AG04450 (cell line): ENCODE measurements around the gene SPATA31D3. TPM values are rescaled to one million over a fixed set of nuclear protein-coding genes. Genes with fewer than 3 reads are reported as not detected.

Experiments
- CTCF ChIA-PET: fragments of 300-600, 350-600 bp; formaldehyde crosslinking; extraction: SDS; loops from one replicate; lab custom pipeline; 2022; ENCODE audit warnings: antibody characterized with exemption, inconsistent platforms; lab: Charles Lee
- POLR2A ChIA-PET: fragments of 350-600 bp; formaldehyde crosslinking; extraction: SDS; loops from one replicate; lab custom pipeline; 2021; ENCODE audit warnings: antibody characterized with exemption, inconsistent platforms; lab: Yijun Ruan, JAX
- DNase-seq: peaks from one replicate; pipeline ENCODE4 v3.0.0-alpha.2; 2011; ENCODE audit warnings: low read depth, low spot score
- H3K27ac ChIP-seq: one replicate; pipeline ENCODE4 v1.5.1; 2012; ENCODE audit warnings: low read depth, low read length, control low read depth
- H3K27me3 ChIP-seq: one replicate; pipeline ENCODE4 v1.6.0; 2012; ENCODE audit warnings: low read length; ENCODE audit not compliant: control insufficient read depth, insufficient read depth
- H3K4me3 ChIP-seq: 2 replicates; pipeline ENCODE4 v1.5.1; 2011; ENCODE audit warnings: mild to moderate bottlenecking, low read depth, low read length, control low read depth
- H3K9me3 ChIP-seq: 2 replicates; pipeline ENCODE4 v1.5.1; 2012; ENCODE audit warnings: low read length; ENCODE audit not compliant: control insufficient read depth, insufficient read depth
- CTCF ChIP-seq: IDR thresholded peaks from 2 replicates; pipeline ENCODE4 v1.5.1; 2011; ENCODE audit warnings: low read depth, low read length, control low read depth, inconsistent platforms
- polyA plus RNA-seq: library from polyadenylated mRNA; depleted of rRNA; stranded (reverse); fragments of >200 nt; gene quantifications from 2 replicates; pipeline ENCODE4 v1.2.3, GENCODE V29; 2011

Gene SPATA31D3
- polyA plus RNA-seq, 1 experiment: not detected

GRCh38 chr9:81968026-81968425 is 24.7 kb downstream of the SPATA31D3 start:
- no peaks in the 10 kb centered on the region for H3K9me3 ChIP-seq
- no peak for DNase-seq
- H3K27ac ChIP-seq: no peak overlapping the region
- peaks cover 2% of the 10 kb centered on the region for H3K27me3 ChIP-seq
- no peak overlapping the region for H3K4me3 ChIP-seq
- ChIA-PET POLR2A (no interaction called here), CTCF (no interaction called here)
- no peak for TF ChIP-seq CTCF

GRCh38 chr9:81969971-81970370 is 26.7 kb downstream of the SPATA31D3 start:
- Histone ChIP-seq H3K27me3 (peaks cover 2% of the 10 kb centered on the region), H3K27ac (no peak overlapping the region), H3K9me3 (no peaks in the 10 kb centered on the region; the same call in 1 of the 2 replicates), H3K4me3 (no peak overlapping the region)
- ChIA-PET CTCF (interaction anchor here (1.3 kb wide), 1 partner anchor 15 kb away, joined by 4 read pairs; no protein-coding TSS in a partner anchor), POLR2A (no interaction called here)
- no peak for DNase-seq
- no peak for TF ChIP-seq CTCF

DNA sequence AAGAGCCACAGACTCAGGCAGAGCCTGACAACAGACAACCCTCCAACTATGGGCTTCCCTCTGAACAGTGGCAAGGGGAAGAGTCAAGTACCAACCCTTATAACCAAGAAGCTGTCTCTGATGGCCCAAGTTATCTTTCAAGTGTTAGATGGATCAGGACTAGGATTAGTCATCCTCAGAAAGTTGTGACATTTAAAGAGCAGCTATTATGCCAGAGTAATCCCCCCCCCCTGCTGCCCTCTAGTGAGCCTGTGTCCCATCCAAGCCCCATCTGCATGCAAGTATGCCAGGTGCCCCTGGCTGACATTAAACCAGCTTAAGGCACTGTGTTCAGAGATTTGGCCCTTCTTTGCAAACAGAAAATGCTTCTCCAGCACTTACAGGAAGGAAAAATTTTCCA is 28.4 kb downstream of the SPATA31D3 start:
- peaks cover 1% of the 10 kb centered on the region for H3K9me3 ChIP-seq
- DNase-seq: no peak
- no peak overlapping the region for H3K27ac ChIP-seq
- no peak for TF ChIP-seq CTCF
- H3K27me3 ChIP-seq: peaks cover 2% of the 10 kb centered on the region
- ChIA-PET CTCF (no interaction called here), POLR2A (no interaction called here)
- no peak overlapping the region for H3K4me3 ChIP-seq

DNA sequence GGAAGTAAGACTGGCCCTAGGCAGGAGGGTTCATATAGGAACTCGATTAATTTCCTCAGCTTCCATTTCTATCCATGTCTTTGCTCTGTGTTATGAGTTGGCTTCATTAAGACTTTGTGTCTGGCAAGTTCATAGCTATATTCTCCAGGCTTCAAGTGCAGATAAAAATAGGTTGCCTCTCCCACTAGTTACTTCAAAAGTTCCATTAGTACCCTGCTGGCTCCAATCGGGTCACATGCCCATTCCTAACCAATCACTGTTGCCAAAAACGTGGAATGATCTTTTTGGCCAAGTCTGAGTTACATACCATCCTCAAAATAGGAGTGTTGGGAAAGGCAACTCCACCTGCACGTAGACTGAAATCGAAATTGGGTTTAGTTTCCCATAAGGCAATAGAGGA is 31.5 kb downstream of the SPATA31D3 start:
- peaks cover 5% of the 10 kb centered on the region for H3K9me3 ChIP-seq
- DNase-seq: no peak
- no peak overlapping the region for H3K27ac ChIP-seq
- POLR2A ChIA-PET: no interaction called here
- CTCF ChIA-PET: no interaction called here
- H3K4me3 ChIP-seq: no peak overlapping the region
- peaks cover 2% of the 10 kb centered on the region for H3K27me3 ChIP-seq
- TF ChIP-seq CTCF: no peak

DNA sequence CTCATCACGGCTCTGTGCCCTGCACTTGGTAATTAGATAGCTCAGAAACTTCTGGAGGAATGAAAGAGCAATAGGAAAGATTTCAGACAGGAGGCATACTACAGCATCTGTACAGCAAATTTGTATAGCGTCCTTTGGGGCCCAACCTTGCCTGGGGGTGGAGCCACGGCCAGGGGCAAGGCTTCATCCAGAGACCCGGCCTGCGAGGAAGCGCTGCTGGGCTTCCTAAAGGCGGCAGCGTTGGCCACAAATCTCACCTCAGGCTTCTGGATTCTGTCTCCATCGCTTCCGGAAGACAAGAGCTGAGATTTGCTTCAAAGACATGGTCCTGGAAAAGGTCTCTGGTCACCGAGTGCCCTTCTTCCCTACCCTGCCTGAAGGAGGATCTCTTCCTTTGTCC is 33.1 kb downstream of the SPATA31D3 start:
- no peak for DNase-seq
- TF ChIP-seq CTCF: no peak
- Histone ChIP-seq H3K27ac (no peak overlapping the region), H3K4me3 (no peak overlapping the region), H3K9me3 (peaks cover 5% of the 10 kb centered on the region), H3K27me3 (no peaks in the 10 kb centered on the region)
- ChIA-PET POLR2A (no interaction called here), CTCF (no interaction called here)
